Calu3 (cell line): ENCODE results near the gene CIAPIN1. TPM values are rescaled to one million over a fixed set of nuclear protein-coding genes. Genes with fewer than 3 reads are reported as not detected.

Experiments
- BruUV-seq: library from RNA; stranded (reverse); fragments of 400-500 nt; replicated peaks from 2 replicates; lab custom pipeline; 2021; lab: Mats Ljungman, UMichigan
- CTCF ChIA-PET: fragments of 300-600 bp; sonication (Branson Sonifier 250); formaldehyde crosslinking; loops from one replicate; lab custom pipeline; 2022; ENCODE audit warnings: antibody characterized with exemption; lab: Charles Lee
- DNase-seq: peaks from one replicate; pipeline ENCODE4 v3.0.0; 2022
- H3K27ac Mint-ChIP-seq: one replicate; pipeline ENCODE4 v1.8.0; 2022; ENCODE audit warnings: mixed read lengths; ENCODE audit not compliant: unreplicated experiment
- H3K27me3 Mint-ChIP-seq: one replicate; pipeline ENCODE4 v1.8.0; 2022; ENCODE audit warnings: mixed read lengths; ENCODE audit not compliant: unreplicated experiment
- H3K36me3 Mint-ChIP-seq: one replicate; pipeline ENCODE4 v1.8.0; 2022; ENCODE audit warnings: mild to moderate bottlenecking, moderate library complexity, mixed read lengths; ENCODE audit not compliant: insufficient read depth, unreplicated experiment
- H3K4me1 Mint-ChIP-seq: one replicate; pipeline ENCODE4 v1.8.0; 2022; ENCODE audit warnings: mild to moderate bottlenecking, low read depth, mixed read lengths; ENCODE audit not compliant: unreplicated experiment
- H3K4me3 Mint-ChIP-seq: one replicate; pipeline ENCODE4 v1.8.0; 2022; ENCODE audit warnings: mild to moderate bottlenecking, low read depth, moderate library complexity, mixed read lengths; ENCODE audit not compliant: unreplicated experiment
- H3K9me3 Mint-ChIP-seq: one replicate; pipeline ENCODE4 v1.8.0; 2022; ENCODE audit warnings: low read depth, mixed read lengths; ENCODE audit not compliant: unreplicated experiment
- intact Hi-C: fragments of 100-400 bp; cut with micrococcal nuclease; formaldehyde crosslinking; loops from one replicate; pipeline ENCODE4 v1.10.0; 2022; ENCODE audit not compliant: unreplicated experiment
- total RNA-seq: library from RNA; stranded (reverse); gene quantifications from 2 replicates; pipeline ENCODE4 v1.2.3, GENCODE V29; 2022
- TF ChIP-seq, protein P1 (sequence below): fragments of 200-600 bp; IDR thresholded peaks from one replicate; pipeline ENCODE4 v1.8.0; 2022; ENCODE audit warnings: antibody characterized with exemption; ENCODE audit not compliant: unreplicated experiment

Gene CIAPIN1
- total RNA-seq, 1 experiment from 2014 or later = 77.2 TPM

DNA sequence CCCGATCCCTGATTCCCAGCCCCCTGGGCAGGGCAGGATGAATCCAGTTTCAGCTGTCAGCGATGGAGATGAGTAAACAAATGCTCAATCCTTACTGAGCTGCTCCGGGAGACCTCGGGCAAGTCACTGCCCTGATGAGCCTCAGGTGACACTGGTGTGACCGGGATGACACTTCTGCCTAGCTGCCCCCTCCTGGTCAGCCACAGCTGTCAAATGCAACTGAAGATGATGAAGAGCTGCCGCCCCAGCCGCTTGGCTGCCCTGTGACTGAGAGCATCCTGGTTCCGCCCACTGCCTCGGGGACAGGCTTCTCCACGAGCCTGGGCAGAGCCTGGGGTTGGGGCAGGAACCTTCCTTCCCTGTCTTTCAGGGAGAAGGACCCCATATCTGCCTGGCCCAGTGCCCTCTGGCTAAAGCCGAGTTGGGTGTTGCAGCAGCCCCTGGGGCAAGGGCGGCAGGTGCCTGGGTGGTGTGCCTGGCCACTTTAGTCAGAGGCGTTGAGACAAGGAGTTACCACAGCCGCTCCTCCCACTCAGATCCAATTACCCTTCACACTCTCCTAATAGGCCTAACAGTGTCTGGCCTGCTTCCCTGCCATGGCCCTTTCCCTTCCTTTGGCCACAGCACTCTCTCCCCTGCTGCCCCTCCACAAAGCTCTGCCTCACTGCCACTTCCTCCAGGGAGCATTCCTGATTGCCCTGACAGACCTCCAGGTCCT is 37.2 kb downstream of the CIAPIN1 start:
- DNase-seq = no peak
- TF ChIP-seq, protein P1, sequence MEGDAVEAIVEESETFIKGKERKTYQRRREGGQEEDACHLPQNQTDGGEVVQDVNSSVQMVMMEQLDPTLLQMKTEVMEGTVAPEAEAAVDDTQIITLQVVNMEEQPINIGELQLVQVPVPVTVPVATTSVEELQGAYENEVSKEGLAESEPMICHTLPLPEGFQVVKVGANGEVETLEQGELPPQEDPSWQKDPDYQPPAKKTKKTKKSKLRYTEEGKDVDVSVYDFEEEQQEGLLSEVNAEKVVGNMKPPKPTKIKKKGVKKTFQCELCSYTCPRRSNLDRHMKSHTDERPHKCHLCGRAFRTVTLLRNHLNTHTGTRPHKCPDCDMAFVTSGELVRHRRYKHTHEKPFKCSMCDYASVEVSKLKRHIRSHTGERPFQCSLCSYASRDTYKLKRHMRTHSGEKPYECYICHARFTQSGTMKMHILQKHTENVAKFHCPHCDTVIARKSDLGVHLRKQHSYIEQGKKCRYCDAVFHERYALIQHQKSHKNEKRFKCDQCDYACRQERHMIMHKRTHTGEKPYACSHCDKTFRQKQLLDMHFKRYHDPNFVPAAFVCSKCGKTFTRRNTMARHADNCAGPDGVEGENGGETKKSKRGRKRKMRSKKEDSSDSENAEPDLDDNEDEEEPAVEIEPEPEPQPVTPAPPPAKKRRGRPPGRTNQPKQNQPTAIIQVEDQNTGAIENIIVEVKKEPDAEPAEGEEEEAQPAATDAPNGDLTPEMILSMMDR = no peak
- CTCF ChIA-PET = interaction anchor here (0.6 to 1.2 kb wide), 2 partner anchors 81 to 106 kb away, joined by 3 to 4 read pairs; no protein-coding TSS in a partner anchor
- Mint-ChIP-seq H3K4me1 (peaks cover 26% of the 10 kb centered on the region), H3K36me3 (no peaks in the 10 kb centered on the region), H3K9me3 (no peaks in the 10 kb centered on the region), H3K27me3 (peaks cover 8% of the 10 kb centered on the region), H3K4me3 (no peak overlapping the region), H3K27ac (no peak overlapping the region)
- BruUV-seq = no TSS peak
- intact Hi-C loops = loop anchor here (10.0 kb wide), 1 partner anchor 225 kb away; the partner anchor contains the start of genes PSME3IP1 and RSPRY1

DNA sequence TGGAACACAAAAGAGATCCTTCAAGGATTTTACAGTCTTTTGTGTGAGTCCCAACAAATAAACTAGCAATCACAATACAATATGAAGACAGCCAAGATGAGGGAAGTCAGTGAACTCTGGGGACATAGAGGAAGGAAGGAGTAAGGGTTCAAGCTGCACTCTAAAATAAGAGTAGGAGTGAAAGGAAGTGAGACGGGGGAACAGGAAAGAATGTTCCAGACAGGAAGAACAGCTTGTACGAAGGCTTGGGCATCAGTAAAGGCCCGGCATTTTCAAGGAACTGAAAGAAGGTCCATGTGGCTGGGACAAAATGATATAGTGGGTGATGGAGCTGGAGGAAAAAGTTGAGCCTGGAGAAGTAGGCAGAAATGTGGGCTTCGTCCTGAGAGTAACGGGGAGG is 38.1 kb downstream of the CIAPIN1 start:
- Mint-ChIP-seq H3K4me3 (no peak overlapping the region), H3K4me1 (peaks cover 31% of the 10 kb centered on the region), H3K9me3 (no peaks in the 10 kb centered on the region), H3K27ac (no peak overlapping the region), H3K27me3 (peaks cover 18% of the 10 kb centered on the region), H3K36me3 (no peaks in the 10 kb centered on the region)
- CTCF ChIA-PET = no interaction called here
- TF ChIP-seq, protein P1 = no peak
- intact Hi-C loops = no loop called here
- no peak for DNase-seq
- BruUV-seq = no TSS peak

- Mint-ChIP-seq H3K27me3 (peaks cover 23% of the 10 kb centered on the region), H3K36me3 (no peaks in the 10 kb centered on the region), H3K4me3 (no peak overlapping the region), H3K27ac (no peak overlapping the region), H3K9me3 (no peaks in the 10 kb centered on the region), H3K4me1 (peaks cover 31% of the 10 kb centered on the region)
- no TSS peak for BruUV-seq
- DNase-seq = no peak
- intact Hi-C loops = no loop called here
- CTCF ChIA-PET = no interaction called here
- TF ChIP-seq, protein P1 = no peak
Observed at GRCh38 chr16:57407521-57408353, 39.4 kb downstream of the CIAPIN1 start.

- H3K27ac Mint-ChIP-seq = no peak overlapping the region
- TF ChIP-seq, protein P1 = no peak
- no peak for DNase-seq
- CTCF ChIA-PET = interaction anchor here (0.8 kb wide), 1 partner anchor 12 kb away, joined by 4 read pairs; no protein-coding TSS in a partner anchor
- no peak overlapping the region for H3K4me3 Mint-ChIP-seq
- intact Hi-C loops = no loop called here
- H3K9me3 Mint-ChIP-seq = no peaks in the 10 kb centered on the region
- H3K27me3 Mint-ChIP-seq = peaks cover 23% of the 10 kb centered on the region
- H3K36me3 Mint-ChIP-seq = no peaks in the 10 kb centered on the region
- BruUV-seq = no TSS peak
- peaks cover 31% of the 10 kb centered on the region for H3K4me1 Mint-ChIP-seq
Observed at GRCh38 chr16:57406881-57407280, 40.3 kb downstream of the CIAPIN1 start.
